Measurements from ENCODE around the gene OTOF.

GRCh38 chr2:26506279-26506678, 28.4 kb upstream of the OTOF start:
- TF ChIP-seq CTCF (IDR thresholded peaks at IDR 0.05 in 8 of 11, conservative IDR thresholded peaks at IDR 0.05 in 3 of 11) (no peak), POLR2A (IDR thresholded peaks at IDR 0.05) (no peak), POLR2AphosphoS5 (IDR thresholded peaks at IDR 0.05) (no peak)

Measured in spleen (tissue), 7 donors.